Neutrophil (primary cell): ENCODE measurements around the gene SLC19A3.
"Not testable (repeated sequence)": the region's sequence is repeated elsewhere in the genome, so short reads cannot be mapped to it uniquely, and the experiment has no call there.

Experiments used
- H3K27ac ChIP-seq: fragments of 200-600 bp; sonication (generic); 2 replicates; pipeline ENCODE4 v1.5.1; 2016; ENCODE audit warnings: mild to moderate bottlenecking, moderate library complexity
- H3K27me3 ChIP-seq: fragments of 200-600 bp; sonication (generic); 2 replicates; pipeline ENCODE4 v1.6.0; 2016; ENCODE audit warnings: mild to moderate bottlenecking
- H3K36me3 ChIP-seq: fragments of 200-600 bp; sonication (generic); 2 replicates; pipeline ENCODE4 v1.5.1; 2017
- H3K4me1 ChIP-seq, 2 experiments: fragments of 200-600 bp in 1 of 2; sonication (generic) in 1 of 2; 1 replicate in 1 of 2; 2 replicates in 1 of 2; pipeline versions ENCODE4 v1.5.1 to v1.6.1; 2013 to 2016; ENCODE audit warnings: low read depth in 1 of 2, low read length in 1 of 2, mild to moderate bottlenecking in 1 of 2, moderate library complexity in 1 of 2; ENCODE audit not compliant: control insufficient read depth in 1 of 2, insufficient read depth in 1 of 2
- H3K4me3 ChIP-seq, 2 experiments: fragments of 200-600 bp in 1 of 2; sonication (generic) in 1 of 2; 1 replicate in 1 of 2; 2 replicates in 1 of 2; pipeline ENCODE4 v1.5.1; 2013 to 2016; ENCODE audit warnings: low read depth in 1 of 2, low read length in 1 of 2, mild to moderate bottlenecking in 1 of 2, moderate library complexity in 1 of 2
- H3K9me3 ChIP-seq: fragments of 200-600 bp; sonication (generic); 2 replicates; pipeline ENCODE4 v1.5.1; 2016
- CTCF ChIP-seq: fragments of 200-600 bp; sonication (generic); IDR thresholded peaks from 2 replicates; pipeline ENCODE4 v1.5.1; 2016; ENCODE audit warnings: antibody characterized with exemption

Gene SLC19A3

DNA sequence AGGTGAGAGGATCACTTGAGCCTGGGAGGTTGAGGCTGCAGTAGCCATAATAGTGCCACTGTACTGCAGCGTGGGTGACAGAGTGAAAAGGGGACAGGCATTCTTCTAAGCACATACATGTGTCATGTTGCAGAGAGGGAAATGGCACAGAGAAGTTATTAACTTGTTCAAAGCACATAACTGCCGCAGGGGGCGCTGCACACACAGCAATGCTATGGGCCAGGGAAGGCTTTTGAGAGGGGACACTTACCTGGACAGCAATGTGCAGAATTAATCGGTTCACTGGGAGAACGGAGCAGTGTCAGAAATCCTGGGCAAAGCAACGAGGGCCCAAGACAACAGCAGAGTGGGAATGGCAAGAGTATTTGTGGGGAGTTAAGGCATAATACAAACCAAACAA, 30.3 kb upstream of the SLC19A3 start:
- Histone ChIP-seq H3K4me3 (no peak overlapping the region), H3K27me3 (no peaks in the 10 kb centered on the region), H3K9me3 (no peaks in the 10 kb centered on the region), H3K4me1 (no peaks in the 10 kb centered on the region), H3K36me3 (no peaks in the 10 kb centered on the region), H3K27ac (no peak overlapping the region)
- no peak for TF ChIP-seq CTCF

- Histone ChIP-seq H3K9me3 (no peaks in the 10 kb centered on the region), H3K4me1 (no peaks in the 10 kb centered on the region), H3K4me3 (no peak within 1 kb of the TSS), H3K27ac (no peak within 1 kb of the TSS), H3K27me3 (no peaks in the 10 kb centered on the region), H3K36me3 (no peaks in the 10 kb centered on the region)
- TF ChIP-seq CTCF = no peak
Measured at GRCh38 chr2:227745594-227745993, 27.8 kb upstream of the SLC19A3 start, which contains the start of gene SCYGR8. Gene SCYGR8, plus strand, starts transcription at chr2:227745894. Its CDS starts 0 bp downstream, at chr2:227745894.

- not testable (repeated sequence) for H3K9me3 ChIP-seq, H3K4me3 ChIP-seq, H3K27me3 ChIP-seq, H3K27ac ChIP-seq, H3K4me1 ChIP-seq, H3K36me3 ChIP-seq
Measured at GRCh38 chr2:227740705-227741104, 22.9 kb upstream of the SLC19A3 start.

DNA sequence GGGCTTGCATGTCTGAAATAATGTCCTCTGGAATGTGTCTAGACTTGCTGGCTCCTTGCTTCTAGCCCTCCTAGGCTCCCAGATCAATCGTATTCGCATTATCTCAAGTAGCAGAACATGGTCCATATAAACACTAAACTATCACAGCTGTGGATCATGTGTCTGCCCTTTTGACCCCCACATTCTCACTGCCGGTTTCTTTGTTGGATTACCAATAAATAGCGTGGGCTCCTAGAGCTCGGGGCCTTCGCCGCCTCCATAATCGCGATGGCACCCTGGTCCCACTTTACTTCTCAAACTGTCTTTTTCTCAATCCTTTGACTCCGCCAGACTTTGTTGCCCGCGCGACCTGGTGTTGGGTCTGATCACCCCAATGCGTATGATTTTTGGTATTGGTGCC, 21.5 kb upstream of the SLC19A3 start:
- no peak overlapping the region for H3K27ac ChIP-seq
- H3K36me3 ChIP-seq = no peaks in the 10 kb centered on the region

DNA sequence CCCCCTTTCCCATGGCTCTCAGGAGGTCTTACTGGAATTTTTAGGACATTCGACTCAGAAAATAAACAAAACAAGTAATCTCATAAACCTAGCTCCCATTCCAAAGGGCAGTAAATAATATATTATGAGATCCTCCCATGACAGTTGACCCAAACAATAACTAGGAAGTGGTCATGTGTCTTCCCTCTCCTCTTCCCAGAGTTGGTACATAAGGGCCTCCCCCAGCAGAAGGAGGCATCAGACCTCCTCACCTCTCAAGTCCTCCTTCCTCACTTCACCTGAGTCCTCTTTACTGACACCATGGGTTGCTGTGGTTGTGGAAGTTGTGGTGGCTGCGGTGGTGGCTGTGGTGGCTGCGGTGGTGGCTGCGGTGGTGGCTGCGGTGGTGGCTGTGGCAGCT, 10.2 kb upstream of the SLC19A3 start, which contains the start of gene SCYGR7:
TSS of gene SCYGR7 (plus strand) at position 301 of the 400 bp plus-strand sequence. CDS start at position 301, 0 bp downstream.
- Histone ChIP-seq H3K4me3 (no peak within 1 kb of the TSS), H3K4me1 (peaks cover 5 to 7% of the 10 kb centered on the region in 2 experiments), H3K27me3 (peaks cover 15% of the 10 kb centered on the region), H3K27ac (no peak within 1 kb of the TSS), H3K36me3 (no peaks in the 10 kb centered on the region), H3K9me3 (no peaks in the 10 kb centered on the region)
- no peak for TF ChIP-seq CTCF

More for the DNA sequence above, 21.5 kb upstream of the SLC19A3 start:
- no peak for TF ChIP-seq CTCF
- Histone ChIP-seq H3K4me3 (no peak overlapping the region), H3K27me3 (no peaks in the 10 kb centered on the region), H3K9me3 (no peaks in the 10 kb centered on the region), H3K4me1 (no peaks in the 10 kb centered on the region)

- H3K27ac ChIP-seq = no peak within 1 kb of the TSS
- no peaks in the 10 kb centered on the region for H3K36me3 ChIP-seq
- peaks cover 6% of the 10 kb centered on the region for H3K27me3 ChIP-seq
- H3K4me3 ChIP-seq = no peak within 1 kb of the TSS
- no peak for TF ChIP-seq CTCF
- H3K4me1 ChIP-seq = peaks cover 5 to 7% of the 10 kb centered on the region in 2 experiments
- H3K9me3 ChIP-seq = no peaks in the 10 kb centered on the region
Measured at GRCh38 chr2:227724394-227725039, 6.7 kb upstream of the SLC19A3 start, which contains the start of gene SCYGR6. Gene SCYGR6, minus strand, starts transcription at chr2:227724757. Its CDS starts 0 bp downstream, at chr2:227724757.

- H3K27ac ChIP-seq, H3K4me1 ChIP-seq, H3K4me3 ChIP-seq, H3K36me3 ChIP-seq, H3K27me3 ChIP-seq, H3K9me3 ChIP-seq: not testable (repeated sequence)
Measured at GRCh38 chr2:227722821-227723220, 5.0 kb upstream of the SLC19A3 start.
